ENCODE data around the gene PA2G4.

- TF ChIP-seq CTCF (IDR thresholded peaks at IDR 0.05) (no peak), POLR2A (IDR thresholded peaks at IDR 0.05) (no peak)
These were observed 22.4 kb downstream of the PA2G4 start for GRCh38 chr12:56126732-56127239.

All from heart left ventricle (tissue), 13 donors.